ENCODE measurements around the gene SERPINF2.
"Not testable (repeated sequence)": the region's sequence is repeated elsewhere in the genome, so short reads cannot be mapped to it uniquely, and the experiment has no call there.

The SERPINF2 gene

DNA sequence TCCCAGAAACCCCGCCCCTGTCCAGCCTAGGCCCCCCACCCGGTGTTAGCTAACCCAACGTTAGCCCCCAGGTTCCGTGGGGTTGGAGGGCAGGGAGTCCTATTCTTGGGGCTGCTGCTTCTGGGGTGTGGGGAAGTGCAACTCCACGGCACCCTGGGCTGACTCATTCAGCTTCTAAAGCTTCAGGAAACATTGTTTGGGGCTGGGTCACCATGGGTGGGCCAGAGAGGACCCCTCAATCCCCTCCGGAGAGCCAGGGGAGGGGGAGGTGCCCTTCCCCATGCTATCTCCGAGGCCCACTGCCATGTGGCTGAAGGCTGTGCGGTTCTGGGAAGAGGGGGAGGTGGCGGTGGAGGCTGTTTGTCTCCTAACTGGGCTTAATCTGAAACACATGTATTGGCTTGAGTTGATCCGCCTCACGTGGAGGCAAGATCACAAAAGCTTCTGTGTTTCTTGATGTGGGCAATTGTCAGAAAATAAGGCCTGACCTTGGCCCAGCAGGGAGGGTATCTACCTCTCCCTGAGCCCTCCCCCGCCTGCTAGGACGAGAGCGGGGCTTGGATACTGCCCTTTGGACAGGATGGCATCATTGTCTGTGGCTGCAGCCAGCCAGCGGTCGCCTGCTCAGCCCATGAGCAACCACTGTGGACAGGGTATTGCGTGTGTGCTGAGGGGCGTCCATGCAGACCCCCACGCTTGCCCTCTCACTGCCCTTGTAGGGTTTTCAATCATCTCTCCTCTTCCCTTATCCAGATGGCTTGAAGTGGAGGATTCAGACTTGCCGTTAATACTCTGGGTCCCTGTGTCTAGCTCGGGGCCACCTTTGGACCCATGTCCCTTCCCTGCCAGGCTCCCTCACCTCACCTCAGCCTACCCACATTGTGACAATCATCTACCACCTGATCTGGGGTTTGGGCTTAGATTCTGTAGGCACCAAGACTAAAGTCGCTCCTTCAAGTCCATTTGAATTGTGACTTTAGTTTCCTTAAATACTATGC, 20.5 kb downstream of the SERPINF2 start:
- no peak for DNase-seq (ENCODE audit: low spot score)

DNA sequence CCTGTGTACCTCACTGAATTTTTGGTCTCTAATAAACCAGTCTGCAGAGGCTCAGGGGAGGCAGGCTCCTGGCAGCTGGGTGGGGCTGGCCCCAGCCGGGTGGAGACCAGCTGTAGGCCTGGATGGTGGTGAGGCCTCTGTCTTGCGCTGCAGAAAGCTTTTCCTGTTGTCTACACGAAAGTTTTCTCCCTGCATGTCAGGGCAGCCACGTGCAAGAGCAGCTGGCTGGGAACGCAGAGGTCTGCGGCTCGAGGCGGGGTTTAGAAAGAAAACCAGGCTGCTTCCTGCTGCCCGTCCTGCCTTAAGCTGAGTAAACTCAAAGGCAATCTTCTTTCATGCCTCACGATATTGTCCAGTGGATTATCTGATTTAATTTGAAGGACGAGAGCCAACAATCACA, 21.6 kb downstream of the SERPINF2 start:
- no peak for DNase-seq (ENCODE audit: low spot score)

DNA sequence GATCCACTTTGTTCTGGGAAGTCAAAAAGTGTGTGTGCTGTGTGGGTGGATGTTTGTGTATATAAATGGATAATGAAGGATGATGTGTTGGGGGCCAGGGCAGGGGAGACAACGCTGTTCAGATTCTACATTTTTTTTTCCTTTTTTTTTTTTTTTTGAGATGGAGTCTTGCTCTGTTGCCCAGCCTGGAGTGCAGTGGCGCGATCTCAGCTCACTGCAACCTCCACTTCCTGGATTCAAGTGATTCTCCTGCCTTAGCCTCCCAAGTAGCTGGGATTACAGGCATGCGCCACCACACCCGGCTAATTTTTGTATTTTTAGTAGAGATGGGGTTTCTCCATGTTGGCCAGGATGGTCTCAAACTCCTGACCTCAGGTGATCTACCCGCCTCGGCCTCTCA, 22.0 kb downstream of the SERPINF2 start:
- DNase-seq (ENCODE audit: low spot score): not testable (repeated sequence)

DNA sequence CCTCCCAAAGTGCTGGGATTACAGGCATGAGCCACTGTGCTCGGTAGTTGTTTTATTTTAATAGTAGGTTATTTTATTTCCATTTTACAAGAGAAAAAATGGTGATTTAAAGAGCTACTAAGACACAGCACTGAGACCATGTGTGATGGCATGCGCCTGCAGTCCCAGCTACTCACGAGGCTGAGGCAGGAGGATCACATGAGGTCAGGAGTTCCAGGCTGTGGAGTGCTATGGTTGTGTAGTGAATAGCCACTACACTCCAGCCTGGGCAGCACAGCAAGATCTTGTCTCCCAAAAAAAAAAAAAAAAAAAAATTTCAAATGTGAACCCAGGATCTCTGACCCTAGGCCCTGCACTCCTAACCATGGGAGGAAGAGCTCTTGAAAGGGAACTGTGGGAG, 22.9 kb downstream of the SERPINF2 start:
- DNase-seq (ENCODE audit: low spot score): no peak

DNA sequence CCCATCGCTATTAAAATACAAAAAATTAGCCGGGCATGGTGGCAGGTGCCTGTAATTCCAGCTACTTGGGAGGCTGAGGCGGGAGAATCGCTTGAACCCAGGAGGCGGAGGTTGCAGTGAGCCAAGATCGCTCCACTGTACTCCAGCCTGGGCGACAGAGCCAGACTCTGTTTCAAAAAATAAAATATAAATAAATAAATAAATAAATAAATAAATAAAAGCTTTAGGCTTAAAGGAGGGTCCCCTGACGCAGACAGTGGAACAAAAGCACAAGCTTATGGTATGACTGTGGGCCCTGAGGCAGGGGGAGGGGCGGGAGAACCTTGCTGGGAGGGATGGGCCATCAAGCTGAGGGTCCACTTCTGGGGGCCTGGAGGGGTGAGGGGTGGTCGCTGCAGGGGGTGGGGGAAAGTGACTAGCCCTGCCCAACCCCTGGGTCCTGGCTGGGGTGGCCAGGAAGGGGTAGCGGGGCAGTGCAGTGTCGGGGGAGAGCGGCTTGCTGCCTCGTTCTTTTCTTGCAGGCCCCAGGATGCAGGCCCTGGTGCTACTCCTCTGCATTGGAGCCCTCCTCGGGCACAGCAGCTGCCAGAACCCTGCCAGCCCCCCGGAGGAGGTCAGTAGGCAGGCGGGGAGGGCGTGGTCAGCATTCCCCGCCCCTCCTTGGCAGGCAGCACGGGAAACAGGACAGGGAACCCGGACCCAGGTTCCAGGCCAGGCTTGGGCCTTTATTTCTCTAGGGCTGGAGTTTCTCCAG, 23.9 kb downstream of the SERPINF2 start:
- DNase-seq (ENCODE audit: low spot score): no peak

DNA sequence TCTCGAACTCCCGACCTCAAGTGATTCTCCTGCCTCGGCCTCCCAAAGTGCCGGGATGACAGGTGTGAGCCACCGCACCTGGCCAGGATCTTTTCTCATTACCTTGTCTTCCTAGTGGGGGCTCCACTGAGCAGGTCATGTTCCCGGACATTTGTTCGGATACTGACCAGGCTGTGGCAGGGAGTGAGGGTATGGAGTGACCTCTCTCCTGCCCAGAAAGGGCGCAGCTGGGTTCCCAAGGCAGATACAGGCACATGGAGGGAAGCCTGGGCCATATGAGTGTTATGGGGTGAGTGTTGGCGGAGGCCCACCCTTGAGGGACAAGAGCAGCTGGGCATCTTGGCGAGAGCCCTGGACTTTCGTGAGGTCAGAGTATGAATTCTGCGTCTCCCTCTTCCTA, 24.7 kb downstream of the SERPINF2 start:
- no peak for DNase-seq (ENCODE audit: low spot score)

DNA sequence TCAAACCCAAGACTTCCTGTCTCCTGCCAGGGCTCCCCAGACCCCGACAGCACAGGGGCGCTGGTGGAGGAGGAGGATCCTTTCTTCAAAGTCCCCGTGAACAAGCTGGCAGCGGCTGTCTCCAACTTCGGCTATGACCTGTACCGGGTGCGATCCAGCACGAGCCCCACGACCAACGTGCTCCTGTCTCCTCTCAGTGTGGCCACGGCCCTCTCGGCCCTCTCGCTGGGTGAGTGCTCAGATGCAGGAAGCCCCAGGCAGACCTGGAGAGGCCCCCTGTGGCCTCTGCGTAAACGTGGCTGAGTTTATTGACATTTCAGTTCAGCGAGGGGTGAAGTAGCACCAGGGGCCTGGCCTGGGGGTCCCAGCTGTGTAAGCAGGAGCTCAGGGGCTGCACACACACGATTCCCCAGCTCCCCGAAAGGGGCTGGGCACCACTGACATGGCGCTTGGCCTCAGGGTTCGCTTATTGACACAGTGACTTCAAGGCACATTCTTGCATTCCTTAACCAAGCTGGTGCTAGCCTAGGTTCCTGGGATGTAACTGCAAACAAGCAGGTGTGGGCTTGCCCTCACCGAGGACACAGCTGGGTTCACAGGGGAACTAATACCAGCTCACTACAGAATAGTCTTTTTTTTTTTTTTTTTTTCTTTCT, 27.3 kb downstream of the SERPINF2 start:
- DNase-seq (ENCODE audit: low spot score): peak; percentile 38

DNA sequence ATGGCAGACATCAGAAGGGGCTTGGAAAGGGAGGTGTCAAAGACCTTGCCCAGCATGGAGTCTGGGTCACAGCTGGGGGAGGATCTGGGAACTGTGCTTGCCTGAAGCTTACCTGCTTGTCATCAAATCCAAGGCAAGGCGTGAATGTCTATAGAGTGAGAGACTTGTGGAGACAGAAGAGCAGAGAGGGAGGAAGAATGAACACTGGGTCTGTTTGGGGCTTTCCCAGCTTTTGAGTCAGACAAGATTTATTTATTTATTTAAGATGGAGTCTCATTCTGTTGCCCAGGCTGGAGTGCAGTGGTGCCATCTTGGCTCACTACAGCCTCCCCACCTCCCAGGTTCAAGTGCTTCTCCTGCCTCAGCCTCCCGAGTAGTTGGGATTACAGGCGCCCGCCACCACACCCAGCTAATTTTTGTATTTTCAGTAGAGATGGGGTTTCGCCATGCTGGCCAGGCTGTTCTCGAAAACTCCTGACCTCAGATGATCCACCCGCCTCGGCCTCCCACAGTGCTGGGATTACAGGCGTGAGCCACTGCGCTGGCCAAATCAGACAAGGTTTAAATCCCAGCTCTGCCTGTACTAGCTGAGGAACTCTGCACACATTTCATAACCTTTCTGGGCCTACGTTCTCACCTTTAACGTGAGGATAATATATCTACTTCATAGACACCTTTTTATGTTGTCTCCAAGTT, 30.5 kb downstream of the SERPINF2 start:
- not testable (repeated sequence) for DNase-seq (ENCODE audit: low spot score)

DNA sequence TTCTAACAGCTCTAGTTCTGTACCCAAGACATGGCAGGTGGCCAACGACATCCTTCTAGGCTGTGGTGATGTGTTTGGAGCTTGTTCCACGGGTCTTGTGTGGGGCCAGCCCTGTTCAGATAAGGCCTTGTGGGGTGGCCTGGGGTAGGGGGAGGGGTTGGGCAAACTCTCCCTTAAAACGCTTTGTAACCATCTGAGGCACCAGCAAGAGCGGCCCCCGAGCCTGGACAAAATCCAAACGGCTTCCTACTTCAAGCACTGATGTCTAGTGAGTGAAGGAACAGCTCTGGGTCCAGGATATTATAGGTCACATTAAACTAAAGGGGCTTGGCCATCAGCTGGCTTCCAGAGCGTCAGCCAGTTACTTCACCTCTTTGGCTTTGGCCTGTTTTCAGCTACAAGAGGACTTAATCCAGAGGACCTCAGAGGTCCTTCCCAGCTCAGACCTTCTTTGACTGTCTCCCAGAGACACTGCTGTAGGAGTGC, 31.1 kb downstream of the SERPINF2 start:
- DNase-seq (ENCODE audit: low spot score): no peak

DNA sequence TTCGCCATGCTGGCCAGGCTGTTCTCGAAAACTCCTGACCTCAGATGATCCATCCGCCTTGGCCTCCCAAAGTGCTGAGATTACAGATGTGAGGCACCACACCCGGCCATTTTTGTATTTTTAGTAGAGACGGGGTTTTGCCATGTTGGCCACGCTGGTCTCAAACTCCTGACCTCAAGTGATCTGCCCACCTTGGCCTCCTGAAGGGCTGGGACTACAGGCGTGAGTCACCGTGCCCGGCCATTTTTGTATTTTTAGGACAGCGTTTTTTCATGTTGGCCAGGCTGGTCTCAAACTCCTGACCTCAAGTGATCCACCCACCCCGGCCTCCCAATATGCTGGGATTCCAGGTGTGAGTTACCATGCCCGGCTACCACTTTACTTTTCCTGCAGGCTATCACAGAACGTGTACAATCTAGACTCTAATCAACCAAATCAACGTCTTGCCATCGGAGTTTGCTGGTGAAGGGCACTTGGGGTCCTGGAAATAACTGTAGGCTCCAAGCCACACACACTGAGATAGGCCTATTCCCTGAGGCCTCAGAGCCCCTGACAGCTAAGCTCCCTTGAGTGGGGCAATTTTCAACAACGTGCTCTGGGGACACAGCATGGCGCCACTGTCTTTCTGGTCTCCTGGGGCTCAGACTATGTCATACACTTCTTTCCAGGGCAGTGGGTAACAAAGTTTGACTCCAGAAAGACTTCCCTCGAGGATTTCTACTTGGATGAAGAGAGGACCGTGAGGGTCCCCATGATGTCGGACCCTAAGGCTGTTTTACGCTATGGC, 31.9 kb downstream of the SERPINF2 start:
- DNase-seq (ENCODE audit: low spot score): no peak

DNA sequence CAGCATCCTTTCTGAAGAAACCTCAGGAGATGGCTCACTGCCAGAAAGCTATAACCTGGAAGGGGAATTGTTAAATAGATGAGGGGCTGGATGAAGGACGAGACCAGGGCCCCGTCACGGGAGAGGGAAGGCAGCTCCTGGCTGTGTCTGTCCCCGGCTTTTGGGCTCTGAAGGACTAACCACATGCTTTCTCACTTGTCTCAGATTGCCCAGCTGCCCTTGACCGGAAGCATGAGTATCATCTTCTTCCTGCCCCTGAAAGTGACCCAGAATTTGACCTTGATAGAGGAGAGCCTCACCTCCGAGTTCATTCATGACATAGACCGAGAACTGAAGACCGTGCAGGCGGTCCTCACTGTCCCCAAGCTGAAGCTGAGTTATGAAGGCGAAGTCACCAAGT, 33.7 kb downstream of the SERPINF2 start:
- no peak for DNase-seq (ENCODE audit: low spot score)

DNA sequence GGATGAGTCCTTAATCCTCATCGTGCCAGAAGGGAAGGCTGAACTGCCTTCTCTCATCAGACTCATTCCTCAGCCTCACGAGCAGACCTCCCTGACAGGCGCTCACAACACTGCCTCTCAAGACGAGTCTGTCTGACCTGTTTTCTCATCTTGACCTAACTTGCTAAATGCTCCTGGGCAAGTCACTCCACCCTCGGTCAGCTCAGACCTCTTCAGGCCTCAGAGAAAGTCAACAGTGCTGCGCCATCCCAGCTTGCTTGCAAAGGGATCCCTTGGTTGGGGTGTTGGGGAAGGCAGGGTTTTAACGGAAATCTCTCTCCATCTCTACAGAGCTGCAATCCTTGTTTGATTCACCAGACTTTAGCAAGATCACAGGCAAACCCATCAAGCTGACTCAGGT, 34.2 kb downstream of the SERPINF2 start:
- no peak for DNase-seq (ENCODE audit: low spot score)

DNA sequence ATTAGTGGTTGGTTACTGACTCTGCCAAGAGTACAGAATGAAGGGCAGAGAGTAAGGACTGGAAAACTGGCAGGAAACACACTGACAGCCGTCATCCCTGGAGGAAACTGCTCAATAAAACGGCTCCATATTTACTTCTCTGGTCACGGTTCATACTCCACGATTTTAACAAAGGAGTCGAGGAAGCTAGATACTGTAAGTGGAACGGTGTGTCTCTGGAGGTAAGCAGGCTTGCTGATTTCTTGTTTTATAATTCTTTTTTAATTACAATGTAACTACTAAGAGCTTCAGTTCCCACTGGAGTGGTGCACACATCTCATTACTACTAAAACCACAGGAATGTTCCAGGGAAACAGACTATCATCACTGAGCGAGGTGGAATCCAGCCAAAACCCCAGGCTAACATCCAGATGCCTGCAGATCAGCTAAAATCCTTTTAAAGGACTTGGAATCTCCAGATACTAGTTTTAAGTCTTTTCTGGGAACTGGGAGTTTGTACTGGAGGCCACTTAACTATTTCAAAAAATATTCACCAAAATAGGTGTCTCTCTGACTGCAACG, 37.0 kb downstream of the SERPINF2 start:
- no peak for DNase-seq (ENCODE audit: low spot score)

DNA sequence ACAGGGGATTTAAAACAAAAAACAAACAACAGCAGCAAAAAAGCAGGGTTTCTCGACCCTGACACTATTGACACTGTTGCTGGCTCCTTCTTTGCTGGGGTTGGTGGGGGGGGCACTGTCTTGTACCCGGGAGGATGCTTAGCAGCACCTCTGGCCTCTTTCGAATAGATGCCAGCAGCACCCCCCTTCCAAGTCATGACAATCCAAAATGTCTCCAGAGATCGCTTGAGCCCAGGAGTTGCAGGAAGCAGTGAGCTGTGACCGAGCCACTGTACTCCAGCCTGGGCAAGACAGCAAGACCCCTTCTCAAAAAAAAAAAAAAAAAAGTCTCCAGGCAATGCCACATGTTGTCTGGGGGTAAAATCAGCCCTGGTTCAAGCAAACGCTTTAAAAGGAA, 39.5 kb downstream of the SERPINF2 start:
- DNase-seq (ENCODE audit: low spot score): no peak

DNA sequence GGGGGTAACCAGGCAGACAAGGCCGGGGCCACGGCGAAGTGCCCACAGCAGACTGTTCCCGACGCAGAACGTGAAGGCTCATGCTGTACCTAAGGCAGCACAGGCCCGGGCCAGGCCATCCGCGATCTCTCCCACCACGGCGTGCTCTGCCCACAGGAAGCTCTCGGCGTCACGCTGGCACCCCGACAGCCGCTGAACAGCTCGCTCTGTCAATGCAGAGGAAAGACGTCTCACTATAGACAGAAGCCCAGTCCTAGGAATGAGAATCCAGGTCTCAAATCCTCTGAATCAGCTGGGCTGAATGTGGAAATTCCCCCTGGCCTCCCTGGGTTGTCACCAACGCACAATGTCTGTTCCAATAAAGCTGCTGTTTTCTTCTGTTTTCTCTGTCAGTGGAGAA, 40.6 kb downstream of the SERPINF2 start:
- no peak for DNase-seq (ENCODE audit: low spot score)

DNA sequence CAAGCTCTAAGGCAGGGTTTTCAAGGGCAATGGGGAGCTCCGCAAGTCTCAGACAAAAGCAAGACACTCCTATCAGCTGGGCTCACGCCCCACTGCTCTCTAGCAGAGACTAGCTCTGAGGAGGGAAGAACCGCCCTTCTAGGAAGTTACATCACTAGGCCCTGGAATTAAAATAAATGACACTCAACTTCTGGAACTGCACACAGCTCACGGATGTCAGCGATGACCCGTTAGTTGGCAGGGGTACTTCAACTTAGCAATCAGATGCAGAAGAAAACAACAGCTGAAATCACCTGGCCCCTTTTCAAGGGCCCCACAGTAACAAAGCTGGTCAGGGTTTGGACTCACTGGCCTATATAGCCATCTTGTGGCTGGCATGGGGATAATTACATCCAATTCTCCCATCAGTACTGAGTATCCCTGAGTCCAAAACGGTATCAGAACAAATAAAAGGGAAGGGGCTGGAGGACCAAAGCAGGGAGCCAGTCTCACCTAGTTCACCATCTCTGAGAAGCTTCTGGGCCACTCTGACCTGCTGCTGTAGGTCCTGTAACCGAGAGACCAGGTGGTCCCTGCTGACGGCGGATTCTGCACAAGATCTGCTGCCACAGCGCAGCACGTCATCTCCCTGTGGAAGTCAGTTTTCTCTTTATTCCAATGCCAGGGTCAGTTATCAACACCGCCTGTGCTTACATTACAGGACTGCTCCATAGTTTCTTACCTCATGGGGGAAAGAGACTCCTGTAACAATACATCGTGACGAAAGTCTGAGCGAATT, 41.4 kb downstream of the SERPINF2 start:
- DNase-seq (ENCODE audit: low spot score): peak; percentile 37

DNA sequence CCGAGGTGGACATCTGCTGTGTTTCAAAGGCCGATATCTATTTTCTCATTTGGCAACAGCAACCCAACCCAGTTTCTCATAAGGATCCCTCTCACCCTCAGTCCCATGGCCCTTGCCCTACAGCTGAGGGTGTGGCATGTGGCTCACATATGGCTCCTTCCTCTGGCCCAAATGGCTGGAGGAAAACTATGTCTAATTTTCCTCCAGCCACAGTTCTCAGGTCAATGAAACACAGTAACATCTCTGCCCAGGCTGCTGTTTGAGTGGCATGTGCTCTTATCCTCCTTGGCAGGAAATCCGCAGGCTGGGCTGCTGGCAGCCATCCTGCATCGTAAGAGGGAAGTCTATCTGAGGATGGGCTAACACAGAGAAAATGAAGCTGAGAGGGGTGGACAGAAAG, 43.3 kb downstream of the SERPINF2 start:
- no peak for DNase-seq (ENCODE audit: low spot score)

DNA sequence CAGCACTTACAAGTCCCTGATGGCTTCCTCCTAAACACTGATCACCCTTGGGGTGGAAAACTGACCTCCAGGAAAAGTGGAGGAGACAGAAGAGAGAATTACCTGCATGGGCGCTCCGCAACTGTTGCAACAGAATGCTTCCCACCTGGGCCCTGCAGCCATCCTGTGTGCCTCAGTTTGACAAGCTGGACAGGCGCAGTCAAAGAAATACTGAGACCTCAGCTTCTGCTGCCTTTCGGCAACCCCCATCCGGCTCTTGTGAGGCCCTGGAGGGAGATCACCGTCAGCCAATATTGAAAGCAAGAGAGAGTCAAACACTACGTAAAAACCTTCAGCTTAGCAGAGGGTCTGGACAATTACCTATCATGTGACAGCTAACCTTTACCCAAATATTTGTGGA, 44.0 kb downstream of the SERPINF2 start:
- no peak for DNase-seq (ENCODE audit: low spot score)

DNA sequence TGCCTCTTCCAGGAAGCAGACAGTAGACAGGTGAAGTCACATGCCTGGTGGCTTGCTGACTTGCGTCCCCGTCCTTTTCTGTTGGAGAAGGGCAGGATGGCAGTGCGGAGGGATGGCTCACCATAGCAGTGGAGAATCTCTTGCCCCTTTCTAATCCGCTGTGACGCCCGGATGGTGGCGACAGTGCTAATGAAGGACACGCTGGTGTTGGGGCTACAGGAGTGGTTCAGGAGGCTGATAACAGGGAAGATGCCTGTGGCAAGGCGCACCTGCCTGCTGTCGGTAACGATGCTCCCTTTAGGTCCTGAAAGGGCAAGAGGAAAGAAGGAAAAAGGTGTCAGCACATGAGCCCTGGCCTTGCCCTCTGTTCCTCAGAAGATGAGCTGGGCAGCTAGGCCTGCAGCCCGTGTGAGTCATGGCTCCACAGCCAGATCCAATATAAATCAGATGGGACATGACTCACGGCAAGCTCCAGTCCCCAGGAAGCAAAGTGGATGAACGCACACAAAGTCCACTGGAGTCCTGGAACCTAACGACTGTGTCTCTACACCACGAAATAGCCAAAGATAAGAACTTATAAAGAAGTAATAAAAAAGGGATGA, 44.7 kb downstream of the SERPINF2 start:
- DNase-seq (ENCODE audit: low spot score): no peak
